GM12872 (cell line): Measurements from ENCODE around the gene DVL2.

Source experiments
- TF ChIP-seq, protein P1 (sequence below): IDR thresholded peaks from 3 replicates; pipeline ENCODE4 v1.5.1; 2011; ENCODE audit warnings: low read depth, mild to moderate bottlenecking, low read length, moderate library complexity; ENCODE audit not compliant: insufficient read depth

Gene DVL2

DNA sequence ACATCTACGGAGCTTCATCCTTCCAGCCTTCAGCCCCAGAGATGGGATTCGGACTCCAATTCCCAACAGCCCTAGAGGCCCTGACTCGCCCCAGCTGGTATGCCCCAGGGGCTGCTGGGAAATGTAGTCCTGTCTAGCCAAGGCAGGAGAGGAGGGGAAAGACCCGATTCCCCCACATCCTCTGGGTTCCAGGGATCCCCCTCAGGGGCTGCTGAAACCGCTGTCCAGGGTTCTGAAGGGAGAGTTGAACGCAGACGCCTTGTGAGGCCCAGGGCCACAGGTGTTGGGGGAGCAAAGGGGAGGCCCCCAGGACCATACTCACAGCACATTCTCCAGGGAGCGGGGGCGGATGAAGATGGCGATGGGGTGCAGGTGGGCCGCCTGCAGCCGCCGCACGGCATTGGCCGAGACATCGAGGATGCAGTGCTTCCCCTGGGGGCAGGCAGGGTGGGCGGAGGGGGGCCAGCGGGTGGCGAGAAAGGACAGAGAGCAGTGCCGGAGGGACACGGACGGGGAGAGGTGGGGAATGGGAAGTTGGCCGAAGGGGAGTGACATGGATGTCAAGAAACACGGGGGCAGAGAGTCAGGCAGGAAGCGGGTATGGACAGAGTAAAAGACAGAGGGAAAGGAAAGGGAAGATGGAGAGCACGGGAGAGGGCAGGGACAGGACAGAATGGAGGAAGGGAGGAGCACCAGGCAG, 42.6 kb downstream of the DVL2 start:
- TF ChIP-seq, protein P1, sequence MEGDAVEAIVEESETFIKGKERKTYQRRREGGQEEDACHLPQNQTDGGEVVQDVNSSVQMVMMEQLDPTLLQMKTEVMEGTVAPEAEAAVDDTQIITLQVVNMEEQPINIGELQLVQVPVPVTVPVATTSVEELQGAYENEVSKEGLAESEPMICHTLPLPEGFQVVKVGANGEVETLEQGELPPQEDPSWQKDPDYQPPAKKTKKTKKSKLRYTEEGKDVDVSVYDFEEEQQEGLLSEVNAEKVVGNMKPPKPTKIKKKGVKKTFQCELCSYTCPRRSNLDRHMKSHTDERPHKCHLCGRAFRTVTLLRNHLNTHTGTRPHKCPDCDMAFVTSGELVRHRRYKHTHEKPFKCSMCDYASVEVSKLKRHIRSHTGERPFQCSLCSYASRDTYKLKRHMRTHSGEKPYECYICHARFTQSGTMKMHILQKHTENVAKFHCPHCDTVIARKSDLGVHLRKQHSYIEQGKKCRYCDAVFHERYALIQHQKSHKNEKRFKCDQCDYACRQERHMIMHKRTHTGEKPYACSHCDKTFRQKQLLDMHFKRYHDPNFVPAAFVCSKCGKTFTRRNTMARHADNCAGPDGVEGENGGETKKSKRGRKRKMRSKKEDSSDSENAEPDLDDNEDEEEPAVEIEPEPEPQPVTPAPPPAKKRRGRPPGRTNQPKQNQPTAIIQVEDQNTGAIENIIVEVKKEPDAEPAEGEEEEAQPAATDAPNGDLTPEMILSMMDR = no peak

DNA sequence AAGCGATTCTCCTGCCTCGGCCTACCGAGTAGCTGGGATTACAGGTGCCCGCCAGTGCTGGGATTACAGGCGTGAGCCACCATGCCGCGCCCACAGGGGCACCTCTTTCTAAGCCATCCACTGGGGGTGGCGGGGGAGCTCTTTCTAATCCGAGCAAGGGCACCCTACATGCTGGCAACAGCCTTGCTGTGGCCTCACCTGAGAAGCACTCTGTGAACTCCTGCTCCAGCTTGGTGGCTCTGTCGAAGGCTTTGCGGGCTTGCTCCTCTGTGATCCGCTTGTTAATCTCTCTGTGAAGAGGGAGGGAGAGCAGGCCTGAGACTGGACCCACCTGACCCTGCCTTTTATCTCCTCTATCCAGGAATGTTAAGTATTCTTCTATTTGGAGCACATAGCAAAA, 43.2 kb downstream of the DVL2 start:
- TF ChIP-seq, protein P1 = no peak

DNA sequence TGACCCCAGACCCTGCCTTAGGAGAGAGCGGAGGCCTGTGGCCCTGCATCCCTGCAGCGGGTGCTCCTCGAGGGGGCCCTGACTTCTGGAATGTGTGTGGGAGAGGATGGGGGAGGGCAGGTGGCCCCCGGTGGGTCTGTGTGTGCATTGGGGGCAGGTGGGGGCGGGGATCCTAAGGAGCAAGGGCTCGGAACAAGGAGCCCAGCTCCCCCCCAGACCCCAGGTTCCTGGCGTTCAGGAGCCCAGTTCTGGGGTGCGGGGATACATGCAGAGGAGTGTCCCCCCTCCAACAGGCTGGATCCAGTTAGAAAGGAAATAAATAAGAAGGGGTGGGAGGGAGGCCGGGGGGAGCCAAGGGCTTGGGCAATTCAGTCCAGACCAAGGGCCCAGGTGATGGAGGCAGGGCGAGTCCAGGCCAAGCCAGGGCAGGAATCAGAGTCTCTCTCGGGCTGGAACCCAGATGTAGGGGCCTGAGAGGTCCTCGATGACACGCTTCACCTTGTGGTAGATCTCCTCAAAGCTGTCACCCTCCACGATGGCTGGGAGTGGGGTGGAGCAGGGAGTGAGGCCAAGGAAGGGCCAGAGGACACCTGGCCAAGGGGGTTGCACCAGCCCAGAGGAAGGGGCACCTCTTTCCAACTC, 43.9 kb downstream of the DVL2 start:
- TF ChIP-seq, protein P1 = no peak

DNA sequence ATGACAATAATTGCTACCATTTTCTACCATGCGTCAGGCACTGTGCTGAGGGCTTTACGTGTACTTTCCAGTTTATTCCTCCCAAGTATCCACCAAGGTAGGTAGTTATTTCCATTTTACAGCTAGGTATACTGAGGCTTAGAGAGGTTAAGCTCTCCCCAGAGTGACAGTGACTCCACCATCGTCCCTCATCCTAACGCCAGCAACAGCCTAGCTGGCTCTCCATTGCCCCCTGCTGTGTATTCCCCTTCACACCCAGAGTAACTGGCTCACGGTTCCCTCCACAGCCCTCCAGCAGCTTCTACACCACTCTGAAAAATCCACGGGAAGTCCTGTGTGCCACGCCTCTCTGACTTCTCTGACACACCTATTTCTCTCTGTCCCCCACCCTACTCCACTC, 48.1 kb downstream of the DVL2 start:
- TF ChIP-seq, protein P1 = peak; percentile 47

DNA sequence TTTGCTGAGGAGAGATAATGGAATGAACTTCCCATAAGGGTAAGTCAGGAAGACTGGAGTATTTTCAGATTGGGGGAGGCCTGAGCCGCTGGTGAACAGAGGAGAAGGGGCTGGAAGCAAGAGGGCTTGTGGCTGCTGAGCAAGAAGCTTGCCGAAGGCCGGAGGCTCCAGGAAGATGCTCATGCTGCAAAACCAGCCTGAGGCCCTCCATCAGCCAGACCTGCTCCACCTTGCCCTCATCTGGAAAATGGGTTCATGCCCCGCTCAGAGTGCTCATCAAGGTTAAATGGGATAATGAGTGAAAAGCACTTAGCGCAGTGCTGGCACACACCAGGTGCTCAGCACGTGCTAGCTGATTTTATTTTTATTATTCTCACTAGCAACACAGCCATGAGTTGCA, 49.7 kb downstream of the DVL2 start:
- TF ChIP-seq, protein P1 = no peak

DNA sequence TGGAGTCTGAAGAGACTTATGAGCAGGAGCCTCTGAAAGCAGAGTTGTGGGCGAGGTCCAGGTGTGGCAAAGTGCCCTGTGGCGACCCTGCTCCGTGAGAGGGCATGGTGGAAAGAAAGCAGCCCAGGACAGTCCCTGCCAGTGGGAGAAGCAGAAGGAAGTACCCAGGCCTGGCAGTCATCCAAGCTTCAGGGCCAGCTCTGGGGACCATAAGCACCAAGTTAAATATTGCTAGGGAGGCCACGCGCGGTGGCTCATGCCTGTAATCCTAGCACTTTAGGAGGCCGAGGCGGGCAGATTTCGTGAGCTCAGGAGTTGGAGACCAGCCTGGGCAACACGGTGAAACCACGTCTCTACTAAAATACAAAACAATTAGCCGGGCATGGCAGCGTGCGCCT, 50.2 kb downstream of the DVL2 start:
- TF ChIP-seq, protein P1 = no peak

DNA sequence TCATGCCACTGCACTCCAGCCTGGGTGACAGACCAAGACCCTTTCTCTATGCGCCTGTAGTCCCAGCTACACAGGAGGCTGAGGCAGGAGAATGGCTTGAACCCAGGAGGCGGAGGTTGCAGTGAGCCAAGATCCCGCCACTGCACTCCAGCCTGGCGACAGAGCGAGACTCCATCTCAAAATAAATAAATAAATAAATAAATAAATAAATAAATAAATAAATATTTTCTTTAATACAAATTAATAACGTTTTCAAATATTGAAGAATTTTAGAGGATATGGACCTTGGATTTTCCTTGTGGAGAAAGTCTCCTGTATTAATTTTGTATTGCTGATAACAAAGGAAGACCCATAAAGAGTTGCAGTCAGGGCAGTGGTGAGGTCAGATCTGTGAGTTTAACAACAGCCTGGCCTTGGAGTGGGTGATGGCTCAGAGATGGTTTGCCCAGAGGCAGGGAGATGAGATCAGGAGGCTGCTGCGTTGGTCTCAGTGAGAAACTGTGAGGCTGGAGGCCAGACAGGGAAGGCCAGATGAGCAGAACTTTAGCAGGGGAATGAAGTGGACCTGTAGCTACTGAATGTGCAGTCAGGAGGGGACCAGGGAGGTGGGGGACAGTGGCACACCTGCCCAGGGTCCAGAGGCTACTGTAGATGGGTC, 50.8 kb downstream of the DVL2 start:
- TF ChIP-seq, protein P1 = no peak
